HEK293 (cell line): Measurements from ENCODE around the gene SP3.

Experiments
- CTCF ChIA-PET: fragments of 350-600 bp; formaldehyde crosslinking; extraction: SDS; loops from one replicate; lab custom pipeline; 2021; ENCODE audit warnings: antibody characterized with exemption; lab: Yijun Ruan, JAX
- POLR2A ChIA-PET: fragments of 300-600 bp; formaldehyde crosslinking; extraction: SDS; loops from one replicate; lab custom pipeline; 2020; ENCODE audit warnings: antibody characterized with exemption, inconsistent platforms; lab: Yijun Ruan, JAX
- H3K27ac ChIP-seq: fragments of 200-500 bp; sonication (Bioruptor generic); 2 replicates; pipeline ENCODE4 v1.5.1; 2014; ENCODE audit warnings: low read depth, low read length, control low read depth, inconsistent platforms; ENCODE audit errors: extremely low read depth
- H3K36me3 ChIP-seq, 2 experiments: fragments of 200-500 bp in 1 of 2; sonication (Bioruptor generic) in 1 of 2; 1 replicate in 1 of 2; 2 replicates in 1 of 2; pipeline ENCODE4 v1.5.1; 2014 to 2017; ENCODE audit warnings: inconsistent platforms in 2 of 2, low read length in 2 of 2; ENCODE audit not compliant: control insufficient read depth in 2 of 2, insufficient read depth in 1 of 2
- H3K4me1 ChIP-seq: fragments of 200-500 bp; sonication (Bioruptor generic); 2 replicates; pipeline ENCODE4 v1.5.1; 2014; ENCODE audit warnings: mild to moderate bottlenecking, low read length, inconsistent platforms; ENCODE audit not compliant: control insufficient read depth, insufficient read depth
- H3K4me3 ChIP-seq: 2 replicates; pipeline ENCODE4 v1.5.1; 2011; ENCODE audit warnings: low read depth, mild to moderate bottlenecking, control low read depth, low read length, moderate library complexity
- H3K9me3 ChIP-seq: fragments of 200-500 bp; sonication (Bioruptor generic); 2 replicates; pipeline ENCODE4 v1.5.1; 2014; ENCODE audit warnings: low read depth, low read length, inconsistent platforms; ENCODE audit not compliant: control insufficient read depth, insufficient read depth
- HOXA7 ChIP-seq: sonication (generic); formaldehyde crosslinking; IDR thresholded peaks from 2 replicates; pipeline ENCODE4 v1.8.1; 2022; ENCODE audit warnings: missing genetic modification reagents, borderline replicate concordance
- KLF10 ChIP-seq: fragments of 450-650 bp; IDR thresholded peaks from 2 replicates; pipeline ENCODE4 v1.5.1; 2018; ENCODE audit warnings: missing biosample characterization, mild to moderate bottlenecking, missing genetic modification characterization
- SCRT1 ChIP-seq: fragments of 450-650 bp; formaldehyde crosslinking; IDR thresholded peaks from 2 replicates; pipeline ENCODE4 v1.5.1; 2016; ENCODE audit warnings: missing biosample characterization, missing genetic modification characterization, borderline replicate concordance
- SCRT2 ChIP-seq: fragments of 450-650 bp; formaldehyde crosslinking; IDR thresholded peaks from 2 replicates; pipeline ENCODE4 v1.5.1; 2016; ENCODE audit warnings: missing biosample characterization, missing genetic modification characterization
- SP2 ChIP-seq: fragments of 450-650 bp; formaldehyde crosslinking; IDR thresholded peaks from 2 replicates; pipeline ENCODE4 v1.5.1; 2016; ENCODE audit warnings: missing biosample characterization, missing genetic modification characterization
- ZFP3 ChIP-seq: fragments of 450-650 bp; formaldehyde crosslinking; IDR thresholded peaks from 2 replicates; pipeline ENCODE4 v1.5.1; 2016; ENCODE audit warnings: low read depth, missing biosample characterization, missing genetic modification characterization
- ZNF121 ChIP-seq: fragments of 450-650 bp; formaldehyde crosslinking; IDR thresholded peaks from 2 replicates; pipeline ENCODE4 v1.5.1; 2016; ENCODE audit warnings: missing biosample characterization, missing genetic modification characterization
- ZNF155 ChIP-seq: fragments of 450-650 bp; formaldehyde crosslinking; IDR thresholded peaks from 2 replicates; pipeline ENCODE4 v1.5.1; 2016; ENCODE audit warnings: missing biosample characterization, missing genetic modification characterization
- ZNF23 ChIP-seq: fragments of 450-650 bp; formaldehyde crosslinking; IDR thresholded peaks from 2 replicates; pipeline ENCODE4 v1.5.1; 2016; ENCODE audit warnings: missing biosample characterization, missing genetic modification characterization, borderline replicate concordance
- ZNF239 ChIP-seq: fragments of 450-650 bp; formaldehyde crosslinking; IDR thresholded peaks from 2 replicates; pipeline ENCODE4 v1.5.1; 2016; ENCODE audit warnings: missing biosample characterization, missing genetic modification characterization
- ZNF530 ChIP-seq: fragments of 450-650 bp; formaldehyde crosslinking; IDR thresholded peaks from 2 replicates; pipeline ENCODE4 v1.5.1; 2016; ENCODE audit warnings: low read depth, missing biosample characterization, missing genetic modification characterization
- ZNF549 ChIP-seq: fragments of 450-650 bp; IDR thresholded peaks from 2 replicates; pipeline ENCODE4 v1.5.1; 2018; ENCODE audit warnings: missing biosample characterization, missing genetic modification characterization, mild to moderate bottlenecking, inconsistent platforms, moderate library complexity
- ZNF626 ChIP-seq: fragments of 450-650 bp; sonication (Bioruptor Pico); formaldehyde crosslinking; IDR thresholded peaks from 2 replicates; pipeline ENCODE4 v1.5.1; 2018; ENCODE audit warnings: missing biosample characterization, missing genetic modification characterization, inconsistent platforms
- ZNF677 ChIP-seq: fragments of 450-650 bp; IDR thresholded peaks from 2 replicates; pipeline ENCODE4 v1.5.0; 2018; ENCODE audit warnings: missing biosample characterization, mild to moderate bottlenecking, missing genetic modification characterization, moderate library complexity
- ZNF747 ChIP-seq: fragments of 450-650 bp; formaldehyde crosslinking; IDR thresholded peaks from 2 replicates; pipeline ENCODE4 v1.5.1; 2016; ENCODE audit warnings: missing biosample characterization, missing genetic modification characterization
- ZNF843 ChIP-seq: fragments of 450-650 bp; formaldehyde crosslinking; IDR thresholded peaks from 2 replicates; pipeline ENCODE4 v1.5.1; 2016; ENCODE audit warnings: missing biosample characterization, missing genetic modification characterization
- TF ChIP-seq, protein P1 (sequence below): fragments of 450-650 bp; formaldehyde crosslinking; IDR thresholded peaks from 2 replicates; pipeline ENCODE4 v1.5.1; 2016; ENCODE audit warnings: missing biosample characterization, missing genetic modification characterization
- TF ChIP-seq, protein P2 (sequence below): fragments of 450-650 bp; formaldehyde crosslinking; IDR thresholded peaks from 2 replicates; pipeline ENCODE4 v1.5.1; 2016; ENCODE audit warnings: missing biosample characterization, missing genetic modification characterization
- TF ChIP-seq, protein P3 (sequence below): fragments of 450-650 bp; formaldehyde crosslinking; IDR thresholded peaks from 2 replicates; pipeline ENCODE4; 2016; ENCODE audit warnings: missing biosample characterization, missing genetic modification characterization
- TF ChIP-seq, protein P4 (sequence below): fragments of 450-650 bp; formaldehyde crosslinking; IDR thresholded peaks from 2 replicates; pipeline ENCODE4 v1.5.1; 2016; ENCODE audit warnings: missing biosample characterization, missing genetic modification characterization

The SP3 gene

DNA sequence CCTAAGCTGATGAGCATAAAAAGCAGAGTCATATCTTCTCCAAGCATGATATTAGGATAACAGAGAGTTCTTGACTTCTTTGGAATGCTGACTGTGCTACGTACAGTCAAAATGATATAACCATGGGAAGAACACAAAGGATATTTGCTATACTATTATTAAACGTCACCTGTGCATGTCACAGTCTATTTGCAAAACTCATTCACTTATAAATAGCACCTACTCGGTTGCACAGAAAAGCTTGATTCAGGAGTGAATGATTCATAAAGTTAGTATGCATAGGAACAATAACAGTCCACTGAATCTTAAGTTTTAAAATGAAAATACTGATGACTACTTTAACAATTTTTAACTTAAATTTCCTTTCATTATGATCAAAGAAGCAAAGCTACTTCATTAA, 83.3 kb downstream of the SP3 start:
- CTCF ChIA-PET, result no interaction called here
- POLR2A ChIA-PET, result no interaction called here
- H3K4me3 ChIP-seq, result no peak overlapping the region
- no peak overlapping the region for H3K27ac ChIP-seq
- TF ChIP-seq ZNF843 (tag by site-specific recombination) (no peak), ZNF747 (no peak), ZNF530 (no peak), ZNF23 (no peak), KLF10 (tag by site-specific recombination) (no peak), SP2 (no peak), HOXA7 (CRISPR knock-in tag) (no peak), ZNF626 (tag by site-specific recombination) (no peak), SCRT2 (no peak), ZNF155 (no peak)
- TF ChIP-seq, protein P1, sequence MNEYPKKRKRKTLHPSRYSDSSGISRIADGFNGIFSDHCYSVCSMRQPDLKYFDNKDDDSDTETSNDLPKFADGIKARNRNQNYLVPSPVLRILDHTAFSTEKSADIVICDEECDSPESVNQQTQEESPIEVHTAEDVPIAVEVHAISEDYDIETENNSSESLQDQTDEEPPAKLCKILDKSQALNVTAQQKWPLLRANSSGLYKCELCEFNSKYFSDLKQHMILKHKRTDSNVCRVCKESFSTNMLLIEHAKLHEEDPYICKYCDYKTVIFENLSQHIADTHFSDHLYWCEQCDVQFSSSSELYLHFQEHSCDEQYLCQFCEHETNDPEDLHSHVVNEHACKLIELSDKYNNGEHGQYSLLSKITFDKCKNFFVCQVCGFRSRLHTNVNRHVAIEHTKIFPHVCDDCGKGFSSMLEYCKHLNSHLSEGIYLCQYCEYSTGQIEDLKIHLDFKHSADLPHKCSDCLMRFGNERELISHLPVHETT (tag by site-specific recombination), result no peak
- TF ChIP-seq, protein P2, sequence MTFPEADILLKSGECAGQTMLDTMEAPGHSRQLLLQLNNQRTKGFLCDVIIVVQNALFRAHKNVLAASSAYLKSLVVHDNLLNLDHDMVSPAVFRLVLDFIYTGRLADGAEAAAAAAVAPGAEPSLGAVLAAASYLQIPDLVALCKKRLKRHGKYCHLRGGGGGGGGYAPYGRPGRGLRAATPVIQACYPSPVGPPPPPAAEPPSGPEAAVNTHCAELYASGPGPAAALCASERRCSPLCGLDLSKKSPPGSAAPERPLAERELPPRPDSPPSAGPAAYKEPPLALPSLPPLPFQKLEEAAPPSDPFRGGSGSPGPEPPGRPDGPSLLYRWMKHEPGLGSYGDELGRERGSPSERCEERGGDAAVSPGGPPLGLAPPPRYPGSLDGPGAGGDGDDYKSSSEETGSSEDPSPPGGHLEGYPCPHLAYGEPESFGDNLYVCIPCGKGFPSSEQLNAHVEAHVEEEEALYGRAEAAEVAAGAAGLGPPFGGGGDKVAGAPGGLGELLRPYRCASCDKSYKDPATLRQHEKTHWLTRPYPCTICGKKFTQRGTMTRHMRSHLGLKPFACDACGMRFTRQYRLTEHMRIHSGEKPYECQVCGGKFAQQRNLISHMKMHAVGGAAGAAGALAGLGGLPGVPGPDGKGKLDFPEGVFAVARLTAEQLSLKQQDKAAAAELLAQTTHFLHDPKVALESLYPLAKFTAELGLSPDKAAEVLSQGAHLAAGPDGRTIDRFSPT (tag by site-specific recombination), result no peak
- H3K36me3 ChIP-seq, result no peaks in the 10 kb centered on the region
- H3K9me3 ChIP-seq, result no peaks in the 10 kb centered on the region
- no peaks in the 10 kb centered on the region for H3K4me1 ChIP-seq

DNA sequence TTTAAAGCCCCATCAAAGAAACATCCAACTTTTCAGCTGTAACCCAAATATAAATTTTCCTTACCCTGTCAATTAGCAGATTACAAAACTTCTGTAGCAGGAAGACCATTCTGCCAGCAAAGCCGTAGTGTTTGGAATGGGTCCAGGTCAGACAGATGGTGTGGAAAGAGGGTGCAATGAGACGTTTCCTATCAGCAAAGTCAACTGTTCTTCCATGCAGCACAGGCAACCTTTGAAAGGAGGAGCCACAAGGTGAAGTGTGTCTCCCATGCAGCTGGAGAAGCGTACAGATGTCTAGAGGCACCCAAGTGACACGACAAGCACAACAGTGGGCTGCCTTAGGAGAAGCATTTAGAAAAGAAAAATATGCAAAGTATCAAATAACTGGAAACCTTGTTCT, 83.7 kb downstream of the SP3 start:
- H3K27ac ChIP-seq, result no peak overlapping the region
- POLR2A ChIA-PET, result no interaction called here
- no peak for TF ChIP-seq SCRT1 (tag by site-specific recombination)
- TF ChIP-seq, protein P3, sequence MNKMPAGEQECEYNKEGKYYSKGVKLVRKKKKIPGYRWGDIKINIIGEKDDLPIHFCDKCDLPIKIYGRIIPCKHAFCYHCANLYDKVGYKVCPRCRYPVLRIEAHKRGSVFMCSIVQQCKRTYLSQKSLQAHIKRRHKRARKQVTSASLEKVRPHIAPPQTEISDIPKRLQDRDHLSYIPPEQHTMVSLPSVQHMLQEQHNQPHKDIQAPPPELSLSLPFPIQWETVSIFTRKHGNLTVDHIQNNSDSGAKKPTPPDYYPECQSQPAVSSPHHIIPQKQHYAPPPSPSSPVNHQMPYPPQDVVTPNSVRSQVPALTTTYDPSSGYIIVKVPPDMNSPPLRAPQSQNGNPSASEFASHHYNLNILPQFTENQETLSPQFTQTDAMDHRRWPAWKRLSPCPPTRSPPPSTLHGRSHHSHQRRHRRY (tag by site-specific recombination), result no peak
- TF ChIP-seq ZFP3 (tag by site-specific recombination), result no peak
- TF ChIP-seq, protein P4, sequence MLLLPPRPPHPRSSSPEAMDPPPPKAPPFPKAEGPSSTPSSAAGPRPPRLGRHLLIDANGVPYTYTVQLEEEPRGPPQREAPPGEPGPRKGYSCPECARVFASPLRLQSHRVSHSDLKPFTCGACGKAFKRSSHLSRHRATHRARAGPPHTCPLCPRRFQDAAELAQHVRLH (tag by site-specific recombination), result no peak
- TF ChIP-seq, protein P1 (tag by site-specific recombination), result no peak
- TF ChIP-seq ZNF549 (tag by site-specific recombination), result no peak
- no peak for TF ChIP-seq SCRT2
- TF ChIP-seq, all 188 proteins: peak for 0
- Histone ChIP-seq H3K4me1 (no peaks in the 10 kb centered on the region), H3K9me3 (no peaks in the 10 kb centered on the region), H3K36me3 (no peaks in the 10 kb centered on the region), H3K4me3 (no peak overlapping the region)
- CTCF ChIA-PET, result no interaction called here

DNA sequence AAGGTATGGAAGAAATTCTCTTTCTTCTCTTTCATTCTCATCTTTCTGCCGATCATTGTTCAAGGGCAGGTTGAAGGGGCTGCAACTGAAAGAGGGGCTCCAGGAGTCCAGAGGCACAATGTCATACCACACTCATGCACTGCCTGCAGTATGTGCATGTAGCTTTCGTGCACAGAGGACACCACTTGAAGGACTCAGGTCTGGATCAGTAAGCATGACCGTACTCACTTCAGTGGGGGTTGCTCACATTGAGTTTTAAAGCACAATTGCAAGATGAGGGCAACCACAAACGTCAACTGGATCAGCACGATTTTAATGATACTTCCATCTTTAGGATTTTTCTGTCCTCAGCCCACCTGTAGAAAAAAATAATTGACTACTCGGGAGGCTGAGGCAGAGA, 84.6 kb downstream of the SP3 start:
- Histone ChIP-seq H3K4me1 (no peaks in the 10 kb centered on the region), H3K9me3 (no peaks in the 10 kb centered on the region), H3K36me3 (no peaks in the 10 kb centered on the region), H3K4me3 (no peak overlapping the region), H3K27ac (no peak overlapping the region)
- ChIA-PET POLR2A (no interaction called here), CTCF (no interaction called here)
- TF ChIP-seq ZNF677 (tag by site-specific recombination) (no peak), ZNF121 (tag by site-specific recombination) (no peak), ZNF239 (tag by site-specific recombination) (no peak)
